Effector memory CD8-positive, alpha-beta T cell (primary cell): ENCODE data around the gene PRKD1.

Source experiments
- ATAC-seq: fragments of 150-1000 bp; cut with Tn5 transposase; replicated peaks from 2 replicates; pipeline ENCODE4 v1.10.0; 2021; ENCODE audit warnings: mild to moderate bottlenecking, moderate library complexity
- DNase-seq, 3 experiments: peaks; one replicate each; pipeline ENCODE4 v3.0.0; 2021
- H3K27ac Mint-ChIP-seq, 2 donors: one replicate each; pipeline ENCODE4 v1.8.0; 2022; ENCODE audit warnings: mild to moderate bottlenecking in 2 of 2, mixed read lengths in 2 of 2, moderate library complexity in 2 of 2
- H3K27me3 Mint-ChIP-seq, 2 donors: one replicate each; pipeline ENCODE4 v1.8.0; 2022; ENCODE audit warnings: mixed read lengths in 2 of 2
- H3K36me3 Mint-ChIP-seq: one replicate; pipeline ENCODE4 v1.8.0; 2022; ENCODE audit warnings: mild to moderate bottlenecking, moderate library complexity, mixed read lengths; ENCODE audit not compliant: insufficient read depth
- H3K4me1 Mint-ChIP-seq, 2 donors: one replicate each; pipeline ENCODE4 v1.8.0; 2022; ENCODE audit warnings: low read depth in 2 of 2, mixed read lengths in 2 of 2
- H3K4me3 Mint-ChIP-seq, 2 donors: one replicate each; pipeline ENCODE4 v1.8.0; 2022; ENCODE audit warnings: mild to moderate bottlenecking in 2 of 2, mixed read lengths in 2 of 2, moderate library complexity in 2 of 2
- H3K9me3 Mint-ChIP-seq, 2 donors: one replicate each; pipeline ENCODE4 v1.8.0; 2022; ENCODE audit warnings: mixed read lengths in 2 of 2

Gene PRKD1

DNA sequence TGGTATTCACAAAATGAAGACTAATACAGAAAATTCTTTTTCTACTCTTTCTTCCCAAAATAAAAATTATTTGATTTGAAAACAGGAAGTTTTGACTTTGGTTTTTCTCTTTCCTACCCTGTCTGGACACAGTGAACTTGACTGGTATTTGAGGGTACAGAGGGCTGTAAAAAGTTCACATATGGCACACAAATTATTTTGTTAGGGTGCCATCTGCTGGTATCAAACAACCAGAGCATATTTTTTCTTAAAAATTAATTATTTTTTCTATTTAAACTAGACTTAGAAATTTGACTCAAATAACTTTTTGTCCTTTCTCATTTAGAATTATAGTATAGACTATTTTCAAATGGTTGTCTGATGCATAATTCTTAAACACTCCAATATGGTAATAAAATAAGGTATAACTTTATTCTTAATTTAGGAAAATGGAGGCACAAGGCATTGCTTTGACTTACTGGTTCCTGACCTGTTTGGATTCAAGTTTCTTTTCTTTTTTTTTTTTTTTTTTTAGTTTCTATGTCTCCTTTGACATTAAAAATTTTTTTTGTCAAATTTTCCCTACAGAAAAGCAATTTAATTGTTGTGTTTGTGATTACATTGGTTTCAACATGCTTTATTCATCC, 390.6 kb downstream of the PRKD1 start:
- H3K9me3 Mint-ChIP-seq: peaks cover 7 to 23% of the 10 kb centered on the region in 2 donors
- H3K27ac Mint-ChIP-seq: no peak overlapping the region
- H3K4me3 Mint-ChIP-seq: no peak overlapping the region
- H3K36me3 Mint-ChIP-seq: no peaks in the 10 kb centered on the region
- H3K27me3 Mint-ChIP-seq: no peaks in the 10 kb centered on the region
- DNase-seq: no peak
- ATAC-seq: no peak
- H3K4me1 Mint-ChIP-seq: no peaks in the 10 kb centered on the region

DNA sequence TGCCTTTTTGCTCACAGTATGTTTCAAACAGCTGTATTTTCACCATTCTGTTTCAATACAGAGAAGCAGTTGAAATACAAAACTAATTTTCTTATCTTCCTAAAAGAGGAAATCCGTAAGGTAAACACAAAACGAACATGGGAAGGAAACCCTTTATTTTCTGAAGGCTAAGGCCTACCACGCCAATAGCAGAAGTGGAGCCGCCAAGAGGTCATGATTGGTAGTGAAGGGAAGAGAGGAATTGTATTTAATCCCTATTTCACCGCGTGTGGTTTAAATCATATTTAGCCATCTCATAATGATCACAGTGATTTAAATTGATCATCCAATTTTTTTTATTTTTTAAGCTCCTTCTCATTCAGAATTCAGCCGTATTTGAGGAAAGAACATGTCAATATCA, 398.2 kb downstream of the PRKD1 start:
- ATAC-seq: no peak
- no peak overlapping the region for H3K27ac Mint-ChIP-seq

DNA sequence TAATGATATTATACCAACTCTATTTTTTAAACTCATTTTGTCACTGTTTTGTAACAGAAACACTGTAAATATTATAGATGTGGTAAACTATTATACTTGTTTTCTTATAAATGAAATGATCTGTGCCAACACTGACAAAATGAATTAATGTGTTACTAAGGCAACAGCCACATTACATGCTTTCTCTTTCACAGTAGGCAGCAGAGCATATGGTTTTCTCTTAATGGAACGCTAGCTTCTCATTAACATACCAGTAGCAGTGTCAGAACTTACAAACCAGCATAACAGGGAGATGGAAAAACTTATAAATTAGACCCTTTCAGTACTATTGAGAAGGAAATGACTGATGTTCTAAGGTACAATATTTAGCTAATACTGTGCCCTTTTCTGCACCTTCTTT, 398.8 kb downstream of the PRKD1 start:
- Mint-ChIP-seq H3K27ac (no peak overlapping the region), H3K4me1 (no peaks in the 10 kb centered on the region), H3K4me3 (no peak overlapping the region), H3K36me3 (no peaks in the 10 kb centered on the region), H3K27me3 (no peaks in the 10 kb centered on the region), H3K9me3 (peaks cover 6 to 8% of the 10 kb centered on the region in 2 donors)
- no peak for DNase-seq
- no peak for ATAC-seq

More for the DNA sequence above, 398.2 kb downstream of the PRKD1 start:
- Mint-ChIP-seq H3K4me3 (no peak overlapping the region), H3K27me3 (no peaks in the 10 kb centered on the region), H3K4me1 (no peaks in the 10 kb centered on the region), H3K36me3 (no peaks in the 10 kb centered on the region), H3K9me3 (peaks cover 8 to 11% of the 10 kb centered on the region in 2 donors)
- DNase-seq: no peak

DNA sequence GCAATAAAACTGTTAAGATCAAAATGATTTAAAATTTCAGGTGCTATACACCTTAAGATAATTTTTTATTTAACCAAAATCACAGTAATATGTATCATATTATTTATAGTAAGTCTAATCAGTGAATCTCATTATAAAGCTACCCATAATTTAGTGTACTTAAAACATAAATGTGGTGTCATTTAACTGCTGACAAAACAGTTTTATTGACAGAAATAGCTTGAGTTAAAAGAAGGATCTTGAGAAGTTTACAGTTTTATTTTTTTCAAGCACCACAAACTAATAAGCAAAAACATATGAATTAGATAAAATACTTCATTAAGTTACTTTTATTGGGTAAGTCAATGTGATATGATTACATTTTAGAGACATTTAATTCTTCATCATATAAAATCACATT, 400.4 kb downstream of the PRKD1 start:
- no peak for ATAC-seq
- H3K4me1 Mint-ChIP-seq: no peaks in the 10 kb centered on the region
- no peaks in the 10 kb centered on the region for H3K36me3 Mint-ChIP-seq
- H3K9me3 Mint-ChIP-seq: peaks cover 0 to 5% of the 10 kb centered on the region in 2 donors
- H3K27ac Mint-ChIP-seq: no peak overlapping the region
- H3K4me3 Mint-ChIP-seq: no peak overlapping the region
- H3K27me3 Mint-ChIP-seq: no peaks in the 10 kb centered on the region
- DNase-seq: no peak
